IPS-20b (cell line): ENCODE data around the gene POGLUT2.

Experiments used
- H3K27ac ChIP-seq: one replicate; pipeline ENCODE4 v1.5.1; 2013; ENCODE audit warnings: low read length
- H3K27me3 ChIP-seq: 2 replicates; pipeline ENCODE4 v1.6.1; 2013; ENCODE audit warnings: mild to moderate bottlenecking, low read length, inconsistent platforms; ENCODE audit not compliant: insufficient read depth
- H3K36me3 ChIP-seq: 2 replicates; pipeline ENCODE4 v1.6.1; 2013; ENCODE audit warnings: low read depth, mild to moderate bottlenecking, inconsistent platforms, low read length, moderate library complexity; ENCODE audit not compliant: insufficient read depth
- H3K4me1 ChIP-seq: 2 replicates; pipeline ENCODE4 v1.6.1; 2013; ENCODE audit warnings: mild to moderate bottlenecking, control low read depth, inconsistent platforms, low read length, moderate library complexity; ENCODE audit not compliant: insufficient read depth
- H3K4me3 ChIP-seq: 2 replicates; pipeline ENCODE4 v1.5.1; 2013; ENCODE audit warnings: mild to moderate bottlenecking, low read length, inconsistent platforms
- H3K9ac ChIP-seq: 2 replicates; pipeline ENCODE4 v1.6.1; 2013; ENCODE audit warnings: low read depth, mild to moderate bottlenecking, inconsistent platforms, low read length, moderate library complexity
- H3K9me3 ChIP-seq: 2 replicates; pipeline ENCODE4 v1.6.1; 2013; ENCODE audit warnings: mild to moderate bottlenecking, low read depth, low read length, inconsistent platforms; ENCODE audit not compliant: insufficient read depth

POGLUT2 gene

DNA sequence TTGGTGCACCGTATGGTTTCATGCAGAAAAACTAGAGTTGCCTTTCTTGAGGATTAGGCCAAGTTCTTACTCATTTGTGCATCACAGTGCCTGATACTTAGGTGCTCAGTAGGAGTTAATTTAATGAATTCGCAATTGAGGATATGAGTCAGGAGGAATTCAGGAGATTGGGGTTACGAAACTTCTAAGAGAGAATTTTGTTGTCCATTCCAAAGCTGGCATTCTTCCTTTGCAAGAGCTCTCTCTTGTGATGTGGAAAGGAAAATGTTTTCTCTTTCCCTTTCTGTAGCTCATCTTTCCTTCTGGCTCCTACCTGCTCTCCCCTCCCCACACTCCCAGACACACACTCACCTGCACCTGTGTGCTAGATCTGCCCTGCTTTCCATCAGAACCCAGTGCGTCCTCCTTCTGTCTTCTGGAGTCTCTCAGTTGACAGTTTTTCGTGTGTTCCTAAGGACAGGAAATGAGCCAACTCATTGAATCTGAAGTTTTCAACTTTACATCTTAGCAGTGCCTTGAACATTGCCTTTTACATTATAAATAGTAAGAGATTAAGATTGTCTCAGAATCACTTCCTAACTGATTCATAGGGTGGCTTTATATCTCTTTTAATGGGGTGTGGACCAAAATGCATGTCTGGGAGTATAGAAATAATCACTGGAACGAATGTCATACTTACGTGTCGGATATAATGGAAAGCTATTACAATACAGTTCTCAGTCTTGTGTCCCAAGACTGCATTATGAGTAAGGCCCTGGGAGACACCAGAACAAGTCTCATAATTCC, 27.3 kb upstream of the POGLUT2 start:
- no peaks in the 10 kb centered on the region for H3K9me3 ChIP-seq
- no peak overlapping the region for H3K4me3 ChIP-seq
- H3K9ac ChIP-seq, result no peak overlapping the region
- peaks cover 6% of the 10 kb centered on the region; the same call in 1 of the 2 replicates for H3K36me3 ChIP-seq
- peaks cover 6% of the 10 kb centered on the region; the same call in 1 of the 2 replicates for H3K4me1 ChIP-seq
- no peak overlapping the region for H3K27ac ChIP-seq
- H3K27me3 ChIP-seq, result no peaks in the 10 kb centered on the region

- Histone ChIP-seq H3K9ac (no peak overlapping the region), H3K4me3 (no peak overlapping the region), H3K27ac (no peak overlapping the region)
Observed at GRCh38 chr13:102825400-102825799, 26.6 kb upstream of the POGLUT2 start.

DNA sequence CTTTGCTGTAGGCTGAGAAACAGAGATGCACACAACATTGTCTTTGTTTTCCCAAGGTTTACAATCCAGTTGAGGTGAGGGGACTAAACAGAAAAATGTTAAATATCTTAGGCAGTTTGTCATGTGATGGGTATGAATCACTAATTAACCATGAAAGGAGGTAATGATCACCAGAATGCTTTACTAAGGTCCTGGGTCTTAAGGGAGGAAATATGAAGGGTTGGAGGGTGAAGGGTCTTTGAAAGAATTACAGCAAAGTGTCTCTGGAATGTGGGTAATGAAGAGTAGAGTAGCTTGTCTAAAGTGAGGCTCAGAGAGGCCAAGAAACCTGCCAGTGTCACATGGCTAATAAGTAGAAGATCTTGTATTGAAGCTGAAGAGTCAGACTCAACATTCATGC, 19.1 kb upstream of the POGLUT2 start:
- Histone ChIP-seq H3K4me1 (no peaks in the 10 kb centered on the region; the same call in 1 of the 2 replicates), H3K9ac (no peak overlapping the region), H3K9me3 (no peaks in the 10 kb centered on the region), H3K36me3 (peaks cover 6% of the 10 kb centered on the region; the same call in 1 of the 2 replicates), H3K27ac (no peak overlapping the region), H3K4me3 (no peak overlapping the region), H3K27me3 (no peaks in the 10 kb centered on the region)

More at GRCh38 chr13:102825400-102825799, 26.6 kb upstream of the POGLUT2 start:
- Histone ChIP-seq H3K27me3 (no peaks in the 10 kb centered on the region), H3K9me3 (no peaks in the 10 kb centered on the region), H3K36me3 (peaks cover 6% of the 10 kb centered on the region; the same call in 1 of the 2 replicates), H3K4me1 (peaks cover 6% of the 10 kb centered on the region; the same call in 1 of the 2 replicates)

DNA sequence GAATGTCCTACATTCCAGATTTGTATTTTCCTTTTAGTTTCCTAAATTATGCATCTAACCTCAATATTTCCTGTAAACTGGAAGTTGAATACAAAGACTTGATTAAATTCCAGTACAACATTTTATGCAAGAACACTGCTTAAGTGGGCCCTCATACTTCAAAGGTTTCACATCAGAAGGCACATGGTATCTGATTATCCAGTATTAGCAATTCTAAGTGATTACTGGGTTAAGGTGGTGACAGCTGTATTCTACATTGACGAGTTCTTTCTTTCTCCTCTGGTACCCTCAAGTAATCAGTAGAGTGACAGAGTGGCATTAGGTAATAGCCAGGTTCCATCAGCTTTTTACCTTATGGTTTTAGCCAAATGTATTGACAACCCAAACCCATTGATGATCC, 18.5 kb upstream of the POGLUT2 start:
- H3K9me3 ChIP-seq, result no peaks in the 10 kb centered on the region
- H3K36me3 ChIP-seq, result peaks cover 5% of the 10 kb centered on the region; the same call in 1 of the 2 replicates
- H3K4me3 ChIP-seq, result no peak overlapping the region
- no peak overlapping the region for H3K27ac ChIP-seq
- no peaks in the 10 kb centered on the region for H3K27me3 ChIP-seq
- H3K9ac ChIP-seq, result no peak overlapping the region
- no peaks in the 10 kb centered on the region; the same call in 1 of the 2 replicates for H3K4me1 ChIP-seq

- H3K36me3 ChIP-seq, result no peaks in the 10 kb centered on the region
- H3K9ac ChIP-seq, result no peak overlapping the region
- H3K27me3 ChIP-seq, result no peaks in the 10 kb centered on the region
- no peak overlapping the region for H3K4me3 ChIP-seq
- H3K9me3 ChIP-seq, result no peaks in the 10 kb centered on the region
- H3K4me1 ChIP-seq, result no peaks in the 10 kb centered on the region; the same call in 1 of the 2 replicates
- H3K27ac ChIP-seq, result no peak overlapping the region
Observed at GRCh38 chr13:102816708-102817107, 17.9 kb upstream of the POGLUT2 start.

DNA sequence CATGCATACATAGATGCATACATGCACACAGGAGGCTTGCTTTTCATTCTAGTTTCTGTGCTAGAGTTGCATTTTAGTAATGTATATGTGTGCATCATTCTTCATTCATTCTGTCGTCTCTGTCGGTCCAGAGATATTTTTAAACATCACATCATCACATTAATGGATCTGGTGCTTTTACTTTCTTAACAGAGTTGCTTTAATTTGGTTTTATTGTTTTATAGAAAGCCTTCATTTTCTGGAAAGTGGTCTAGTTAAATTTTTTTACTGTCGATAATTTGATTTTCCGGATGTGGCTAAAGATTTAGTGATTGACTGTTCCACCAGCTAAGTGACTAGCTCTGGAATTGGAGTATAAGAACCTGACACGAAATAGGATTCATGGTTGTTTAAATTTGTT, 17.0 kb upstream of the POGLUT2 start:
- no peaks in the 10 kb centered on the region for H3K9me3 ChIP-seq
- no peak overlapping the region for H3K9ac ChIP-seq
- no peaks in the 10 kb centered on the region for H3K27me3 ChIP-seq
- H3K36me3 ChIP-seq, result no peaks in the 10 kb centered on the region
- H3K4me3 ChIP-seq, result no peak overlapping the region
- no peaks in the 10 kb centered on the region; the same call in 1 of the 2 replicates for H3K4me1 ChIP-seq
- H3K27ac ChIP-seq, result no peak overlapping the region

DNA sequence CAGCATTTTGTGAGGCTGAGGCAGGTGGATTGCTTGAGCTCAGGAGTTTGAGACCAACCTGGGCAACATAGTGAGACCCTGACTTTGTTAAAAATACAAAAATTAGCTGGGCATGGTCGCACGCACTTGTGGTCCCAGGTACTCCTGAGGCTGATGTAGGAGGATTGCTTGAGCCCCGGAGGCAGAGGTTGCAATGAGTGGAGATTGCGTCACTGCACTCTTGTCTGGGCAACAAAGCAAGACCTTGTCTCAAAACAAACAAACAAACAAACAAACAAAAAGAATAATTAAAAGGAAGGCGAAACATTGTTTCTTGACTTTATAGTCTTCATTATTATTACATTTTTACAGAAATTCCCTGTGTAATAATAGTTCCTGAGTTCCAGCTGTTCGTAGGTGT, 16.0 kb upstream of the POGLUT2 start:
- Histone ChIP-seq H3K27ac (no peak overlapping the region), H3K27me3 (no peaks in the 10 kb centered on the region), H3K4me3 (no peak overlapping the region), H3K9me3 (no peaks in the 10 kb centered on the region), H3K4me1 (no peaks in the 10 kb centered on the region; the same call in 1 of the 2 replicates), H3K9ac (no peak overlapping the region), H3K36me3 (no peaks in the 10 kb centered on the region)

DNA sequence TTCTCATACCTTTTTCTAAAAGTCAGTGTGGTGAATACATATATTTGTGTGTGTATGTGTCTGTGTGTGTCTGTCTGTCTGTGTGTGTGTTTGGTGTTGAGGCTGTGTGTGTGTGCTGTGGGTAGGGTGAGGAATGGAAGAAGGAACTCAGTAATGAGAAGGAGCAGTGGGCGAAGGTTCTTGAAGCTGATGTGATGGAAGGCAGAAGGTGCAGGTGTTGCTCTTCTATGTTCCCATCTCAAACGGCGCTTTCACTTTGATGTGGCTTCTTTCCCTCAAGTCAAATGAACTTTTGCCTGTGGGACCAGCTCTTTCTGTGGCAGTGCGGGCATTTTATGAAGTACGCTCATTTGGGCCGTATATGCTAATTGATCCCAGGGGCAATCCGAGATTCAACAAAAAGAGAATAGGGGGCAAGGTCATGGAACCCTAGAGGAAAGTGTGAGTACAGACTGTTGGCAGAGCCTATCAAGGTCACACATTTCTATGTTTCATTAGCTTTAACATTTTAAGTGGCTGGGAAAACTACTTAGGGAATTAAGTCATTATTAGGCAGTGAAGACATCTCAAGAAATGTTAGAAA, 15.3 kb upstream of the POGLUT2 start:
- Histone ChIP-seq H3K36me3 (no peaks in the 10 kb centered on the region), H3K27ac (no peak overlapping the region), H3K9me3 (no peaks in the 10 kb centered on the region), H3K4me1 (no peaks in the 10 kb centered on the region; the same call in 1 of the 2 replicates), H3K9ac (no peak overlapping the region), H3K27me3 (no peaks in the 10 kb centered on the region), H3K4me3 (no peak overlapping the region)

- Histone ChIP-seq H3K4me1 (no peaks in the 10 kb centered on the region; the same call in 1 of the 2 replicates), H3K27me3 (no peaks in the 10 kb centered on the region), H3K9me3 (no peaks in the 10 kb centered on the region), H3K9ac (no peak overlapping the region), H3K4me3 (no peak overlapping the region), H3K36me3 (no peaks in the 10 kb centered on the region), H3K27ac (no peak overlapping the region)
Observed at GRCh38 chr13:102812611-102813287, 14.0 kb upstream of the POGLUT2 start.

- Histone ChIP-seq H3K9ac (no peak overlapping the region), H3K9me3 (no peaks in the 10 kb centered on the region), H3K4me3 (no peak overlapping the region), H3K27me3 (no peaks in the 10 kb centered on the region), H3K27ac (no peak overlapping the region), H3K36me3 (no peaks in the 10 kb centered on the region), H3K4me1 (no peaks in the 10 kb centered on the region)
Observed at GRCh38 chr13:102807699-102808098, 8.9 kb upstream of the POGLUT2 start.

DNA sequence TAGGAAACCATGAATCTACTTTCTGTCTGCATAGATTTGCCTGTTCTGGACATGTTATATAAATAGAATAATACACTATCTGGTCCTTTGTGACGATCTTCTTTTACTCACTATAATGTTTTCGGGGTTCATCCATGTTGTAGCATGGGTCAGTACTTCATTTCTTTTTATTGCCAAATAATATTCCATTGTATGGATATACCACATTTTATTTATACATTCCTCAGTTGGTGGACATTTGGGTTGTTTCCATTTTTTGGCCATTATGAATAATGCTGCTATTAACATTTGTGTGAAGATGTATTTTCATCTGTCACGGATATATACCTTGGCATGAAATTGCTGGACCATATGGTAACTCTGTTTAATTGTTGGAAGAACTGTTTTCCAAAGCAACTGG, 6.9 kb upstream of the POGLUT2 start:
- H3K4me3 ChIP-seq, result no peak overlapping the region
- no peak overlapping the region for H3K27ac ChIP-seq
- no peaks in the 10 kb centered on the region for H3K36me3 ChIP-seq
- no peaks in the 10 kb centered on the region for H3K4me1 ChIP-seq
- H3K9ac ChIP-seq, result no peak overlapping the region
- no peaks in the 10 kb centered on the region for H3K9me3 ChIP-seq
- H3K27me3 ChIP-seq, result peaks cover 10% of the 10 kb centered on the region
